HepG2 (cell line): Measurements from ENCODE around the gene AMIGO3. TPM values are rescaled to one million over a fixed set of nuclear protein-coding genes. Genes with fewer than 3 reads are reported as not detected.

Experiments used
- ATF1 ChIP-seq: IDR thresholded peaks from 2 replicates; pipeline ENCODE4 v1.6.1; 2016; ENCODE audit warnings: mild to moderate bottlenecking, control low read depth
- BORCS8-MEF2B ChIP-seq: sonication (generic); formaldehyde crosslinking; IDR thresholded peaks from 2 replicates; pipeline ENCODE4 v1.8.0; 2022; ENCODE audit warnings: mild to moderate bottlenecking, missing genetic modification reagents
- EHMT2 ChIP-seq: fragments of 200-600 bp; sonication (generic); IDR thresholded peaks from 2 replicates; pipeline ENCODE4 v1.7.0; 2017; ENCODE audit warnings: antibody characterized with exemption, low read depth, low read length, borderline replicate concordance
- PITX1 ChIP-seq: sonication (generic); formaldehyde crosslinking; IDR thresholded peaks from 2 replicates; pipeline ENCODE4 v1.5.1; 2020; ENCODE audit warnings: mild to moderate bottlenecking, missing genetic modification reagents
- SOX6 ChIP-seq, 2 experiments: fragments of 450-650 bp in 1 of 2; sonication (generic) in 1 of 2; formaldehyde crosslinking in 1 of 2; IDR thresholded peaks; 2 replicates each; pipeline versions ENCODE4 v1.4.0 to v1.6.1; 2017 to 2020; ENCODE audit warnings: antibody characterized with exemption in 1 of 2, mild to moderate bottlenecking in 1 of 2, missing genetic modification reagents in 1 of 2
- SP5 ChIP-seq: IDR thresholded peaks from 2 replicates; pipeline ENCODE4 v1.6.1; 2016; ENCODE audit warnings: low read depth, borderline replicate concordance
- ZNF354B ChIP-seq: sonication (generic); formaldehyde crosslinking; IDR thresholded peaks from 2 replicates; pipeline ENCODE4 v1.8.0; 2022; ENCODE audit warnings: mild to moderate bottlenecking, missing genetic modification reagents
- polyA plus RNA-seq, 8 experiments: library from polyadenylated mRNA; depleted of rRNA in 3 of 8; stranded (reverse) in 7 of 8; unstranded in 1 of 8; fragments of >200 nt; fragmentation: Illumina TruSeq in 4 of 8; extraction: Trizol in 4 of 8; gene quantifications; 2 replicates each; pipeline versions ENCODE4 v1.2.1 to v1.2.3, GENCODE V29; 2011 to 2016; ENCODE audit warnings: low read depth in 4 of 8, missing spikeins in 1 of 8, mixed read lengths in 1 of 8; ENCODE audit not compliant: insufficient read depth in 1 of 8
- total RNA-seq, 5 experiments: library from RNA; depleted of rRNA; stranded (reverse); fragments of >200 nt; fragmentation: Illumina TruSeq; extraction: Trizol; gene quantifications; 2 replicates each; pipeline ENCODE4 v1.2.3, GENCODE V29; 2016; ENCODE audit warnings: low read depth in 1 of 5
- TF ChIP-seq, protein P1 (sequence below): sonication (generic); formaldehyde crosslinking; IDR thresholded peaks from 2 replicates; pipeline ENCODE4 v1.4.0; 2020; ENCODE audit warnings: missing genetic modification reagents, borderline replicate concordance
- TF ChIP-seq, protein P2 (sequence below): sonication (generic); formaldehyde crosslinking; IDR thresholded peaks from 2 replicates; pipeline ENCODE4 v1.5.0; 2020; ENCODE audit warnings: missing genetic modification reagents

Gene AMIGO3
- total and polyA plus RNA-seq, 2 of the 13 experiments (the other 11 are each of a cell fraction or from before 2014, with no cell fraction given), result 0.35 TPM; not detected in 1

DNA sequence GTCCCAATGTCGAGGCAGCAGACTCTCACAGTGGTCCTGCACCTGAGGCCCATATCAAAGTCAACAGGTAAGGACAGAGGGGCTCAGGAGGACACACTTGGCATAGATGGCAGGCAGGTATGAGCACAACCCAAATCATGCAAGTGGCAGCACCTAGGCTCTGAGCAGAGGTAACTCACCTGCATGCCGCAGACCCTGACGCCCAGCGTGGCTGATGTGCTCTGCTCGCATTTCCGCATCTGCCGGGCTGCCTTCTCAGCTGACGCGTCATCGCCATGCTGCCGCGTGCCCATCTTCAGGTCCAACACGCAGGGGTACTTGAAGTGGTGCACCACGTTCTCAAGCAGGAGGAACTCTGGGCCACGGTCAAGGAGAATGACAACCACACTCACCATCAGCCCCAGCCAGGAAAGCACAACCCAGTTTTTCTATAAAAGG, 8.5 kb upstream of the AMIGO3 start (continued):
- TF ChIP-seq, protein P1, sequence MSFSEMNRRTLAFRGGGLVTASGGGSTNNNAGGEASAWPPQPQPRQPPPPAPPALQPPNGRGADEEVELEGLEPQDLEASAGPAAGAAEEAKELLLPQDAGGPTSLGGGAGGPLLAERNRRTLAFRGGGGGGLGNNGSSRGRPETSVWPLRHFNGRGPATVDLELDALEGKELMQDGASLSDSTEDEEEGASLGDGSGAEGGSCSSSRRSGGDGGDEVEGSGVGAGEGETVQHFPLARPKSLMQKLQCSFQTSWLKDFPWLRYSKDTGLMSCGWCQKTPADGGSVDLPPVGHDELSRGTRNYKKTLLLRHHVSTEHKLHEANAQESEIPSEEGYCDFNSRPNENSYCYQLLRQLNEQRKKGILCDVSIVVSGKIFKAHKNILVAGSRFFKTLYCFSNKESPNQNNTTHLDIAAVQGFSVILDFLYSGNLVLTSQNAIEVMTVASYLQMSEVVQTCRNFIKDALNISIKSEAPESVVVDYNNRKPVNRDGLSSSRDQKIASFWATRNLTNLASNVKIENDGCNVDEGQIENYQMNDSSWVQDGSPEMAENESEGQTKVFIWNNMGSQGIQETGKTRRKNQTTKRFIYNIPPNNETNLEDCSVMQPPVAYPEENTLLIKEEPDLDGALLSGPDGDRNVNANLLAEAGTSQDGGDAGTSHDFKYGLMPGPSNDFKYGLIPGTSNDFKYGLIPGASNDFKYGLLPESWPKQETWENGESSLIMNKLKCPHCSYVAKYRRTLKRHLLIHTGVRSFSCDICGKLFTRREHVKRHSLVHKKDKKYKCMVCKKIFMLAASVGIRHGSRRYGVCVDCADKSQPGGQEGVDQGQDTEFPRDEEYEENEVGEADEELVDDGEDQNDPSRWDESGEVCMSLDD (CRISPR knock-in tag), result no peak
- no peak for TF ChIP-seq ZNF354B (CRISPR knock-in tag)
- TF ChIP-seq EHMT2, result no peak
- TF ChIP-seq, protein P2, sequence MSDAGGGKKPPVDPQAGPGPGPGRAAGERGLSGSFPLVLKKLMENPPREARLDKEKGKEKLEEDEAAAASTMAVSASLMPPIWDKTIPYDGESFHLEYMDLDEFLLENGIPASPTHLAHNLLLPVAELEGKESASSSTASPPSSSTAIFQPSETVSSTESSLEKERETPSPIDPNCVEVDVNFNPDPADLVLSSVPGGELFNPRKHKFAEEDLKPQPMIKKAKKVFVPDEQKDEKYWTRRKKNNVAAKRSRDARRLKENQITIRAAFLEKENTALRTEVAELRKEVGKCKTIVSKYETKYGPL (CRISPR knock-in tag), result no peak
- TF ChIP-seq PITX1 (CRISPR knock-in tag), result no peak
- no peak for TF ChIP-seq SOX6 (IDR thresholded peaks at IDR 0.05)
- no peak for TF ChIP-seq SOX6 (CRISPR knock-in tag; IDR thresholded peaks at IDR 0.05)
- no peak for TF ChIP-seq ATF1 (CRISPR knock-in tag)
- no peak for TF ChIP-seq BORCS8-MEF2B (CRISPR knock-in tag)
- no peak for TF ChIP-seq SP5 (CRISPR knock-in tag)
